NCI-H1092 (cell line): ENCODE data around the gene PHF14.

Experiments
- DNase-seq: peaks from one replicate; lab custom pipeline; 2025; lab: John Stamatoyannopoulos, UW

Gene PHF14

GRCh38 chr7:11104578-11104977 lies 130.9 kb downstream of the PHF14 start:
- DNase-seq = no peak

- DNase-seq = no peak
Measured at GRCh38 chr7:11109659-11110058, 136.0 kb downstream of the PHF14 start.

GRCh38 chr7:11120068-11120664 lies 146.5 kb downstream of the PHF14 start:
- DNase-seq = no peak

GRCh38 chr7:11120675-11121220 lies 147.1 kb downstream of the PHF14 start:
- DNase-seq = no peak

- DNase-seq = no peak
Measured at GRCh38 chr7:11124856-11125559, 151.3 kb downstream of the PHF14 start.

DNA sequence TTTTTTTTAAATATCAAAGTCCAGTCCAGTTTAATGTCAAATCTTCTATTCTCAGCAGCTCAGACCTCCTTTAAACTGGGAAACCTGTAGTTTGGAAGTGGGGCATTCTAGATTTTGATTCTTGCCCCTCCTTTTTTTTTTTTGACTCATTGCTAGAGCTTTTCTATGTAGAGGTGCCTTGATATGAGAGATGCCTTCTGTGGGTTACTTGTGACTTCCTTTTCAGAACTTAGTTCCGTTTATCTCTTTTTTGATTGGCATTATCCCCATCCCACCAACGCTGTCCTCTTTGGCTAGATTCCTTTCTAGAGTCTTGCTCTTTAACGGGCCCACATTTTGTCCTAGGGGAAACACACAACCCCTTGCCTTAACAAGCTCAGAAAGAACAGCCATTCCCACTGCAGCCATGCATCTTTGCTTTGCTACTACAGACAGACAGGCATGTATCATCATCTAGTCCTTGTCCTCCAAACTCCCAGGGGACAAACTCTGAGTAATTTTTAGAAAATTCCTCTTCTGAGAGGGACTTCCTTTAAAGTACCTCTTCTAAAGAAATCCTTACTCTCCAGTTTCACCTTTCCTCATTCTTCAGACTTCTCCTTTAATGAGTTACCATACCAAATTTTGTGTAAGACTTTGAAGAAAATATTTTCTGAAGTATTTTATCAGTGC lies 153.6 kb downstream of the PHF14 start:
- no peak for DNase-seq

DNA sequence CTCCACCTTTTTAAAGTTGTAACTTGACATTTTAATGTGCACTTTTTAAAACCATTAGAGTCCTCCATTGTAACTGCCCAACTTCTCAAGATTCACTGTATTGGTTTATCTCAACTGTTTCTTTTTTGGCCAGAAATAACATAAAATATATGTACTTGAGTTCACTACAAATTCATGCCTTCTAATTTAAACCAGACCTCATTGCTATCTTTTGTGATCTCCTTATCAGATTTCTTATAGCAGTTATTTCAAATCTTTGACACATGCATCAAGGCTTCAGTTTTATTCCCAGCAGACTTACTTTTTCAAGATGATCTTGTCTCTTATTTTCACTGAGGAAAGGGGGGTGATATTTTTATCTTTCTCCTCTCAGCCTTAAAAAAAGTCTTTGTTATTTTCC lies 154.3 kb downstream of the PHF14 start:
- DNase-seq = no peak

DNA sequence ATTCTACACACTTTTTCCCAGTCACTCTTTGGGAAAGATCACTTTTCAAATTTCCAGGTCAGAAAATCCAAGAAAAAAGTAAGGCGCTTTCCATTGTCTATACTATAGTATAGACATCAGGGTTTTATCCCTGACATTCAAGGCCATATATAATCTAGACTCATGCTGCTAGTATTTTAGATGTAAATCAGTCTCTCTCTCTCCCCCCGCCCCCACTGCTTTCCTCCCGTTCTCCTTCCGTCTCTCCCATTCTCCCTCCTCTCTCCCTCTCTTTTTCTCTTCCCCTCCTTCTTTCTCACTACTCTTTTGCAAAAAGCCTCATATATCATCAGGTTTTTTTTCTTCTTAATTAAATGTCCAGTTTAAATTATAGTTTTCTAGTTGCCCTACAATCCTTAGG lies 154.8 kb downstream of the PHF14 start:
- DNase-seq = no peak

DNA sequence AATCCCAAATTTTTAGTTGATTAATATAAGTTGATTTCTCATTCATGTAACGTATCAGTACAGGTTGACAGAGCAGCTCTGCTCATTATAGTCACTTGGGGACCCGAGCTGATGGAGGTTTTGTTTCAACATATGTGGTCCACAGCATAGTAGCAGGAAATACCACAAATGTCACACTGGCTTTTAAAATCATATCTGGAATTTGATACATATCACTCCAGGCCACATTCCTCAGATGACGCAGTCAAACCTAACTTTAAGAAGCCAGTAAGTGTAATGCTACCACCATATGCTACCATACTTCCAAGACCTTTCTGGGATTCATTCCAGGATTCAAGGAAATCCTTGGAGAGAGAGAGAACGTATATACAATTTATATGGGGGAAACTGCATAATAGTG lies 156.3 kb downstream of the PHF14 start:
- DNase-seq = no peak

DNA sequence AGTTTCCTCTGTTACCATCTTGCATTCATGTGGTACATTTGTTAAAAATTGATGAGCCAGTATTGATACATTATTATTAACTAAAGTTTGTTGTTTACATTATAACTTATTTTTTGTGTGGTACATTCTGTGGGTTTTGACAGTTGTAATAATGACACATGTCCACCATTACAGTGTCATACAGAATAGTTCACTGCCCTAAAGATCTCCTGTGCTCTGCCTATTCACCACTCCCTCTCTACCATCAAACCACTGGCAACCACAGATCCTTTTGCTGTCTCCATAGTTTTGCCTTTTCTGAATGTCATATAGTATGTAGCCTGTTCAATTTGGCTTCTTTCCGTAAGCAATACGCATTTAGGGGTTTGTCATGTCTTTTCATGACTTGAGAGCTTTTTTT lies 156.9 kb downstream of the PHF14 start:
- no peak for DNase-seq

DNA sequence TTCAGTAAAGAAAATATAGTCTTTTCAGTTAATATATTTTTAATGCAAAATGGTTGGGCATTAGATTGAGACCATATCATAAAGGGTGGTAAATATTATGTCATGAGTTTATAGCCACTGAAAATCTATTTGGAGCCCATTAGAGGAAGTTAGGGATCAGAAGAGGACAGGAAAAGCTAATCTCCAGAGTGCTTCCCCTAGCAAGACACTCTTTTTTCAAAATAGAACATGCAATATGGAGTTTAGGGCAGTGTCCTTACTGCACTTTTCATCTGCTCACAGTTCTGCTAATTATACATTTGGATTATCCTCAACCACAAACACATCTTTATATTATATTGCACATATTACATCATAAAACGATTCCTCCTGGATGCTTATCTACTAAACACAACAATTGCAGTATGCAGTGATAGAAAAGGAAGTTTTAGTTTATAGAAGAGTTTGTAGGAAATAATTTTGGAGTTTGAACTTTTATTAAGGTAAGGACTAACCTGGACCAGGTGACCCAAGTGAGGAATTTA lies 159.8 kb downstream of the PHF14 start:
- no peak for DNase-seq

GRCh38 chr7:11135573-11135972 lies 161.9 kb downstream of the PHF14 start:
- no peak for DNase-seq

DNA sequence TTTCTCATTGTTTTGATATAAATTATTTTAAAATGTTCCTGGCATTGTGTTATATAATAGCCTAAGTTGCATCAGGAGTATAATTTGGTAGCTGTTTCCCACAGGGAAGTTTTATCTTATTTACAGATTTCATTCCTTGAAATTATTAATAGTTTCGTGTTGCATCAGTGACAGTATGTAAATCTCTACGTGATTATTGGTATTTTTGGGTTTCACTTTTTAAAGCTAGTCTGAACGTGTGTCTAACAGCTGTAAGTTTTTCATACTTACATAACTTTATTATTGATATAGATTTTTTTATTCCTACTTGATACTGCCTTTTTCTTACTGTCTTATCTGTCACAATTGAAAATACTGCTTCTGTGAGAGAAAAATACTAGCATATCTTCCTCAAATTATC lies 167.9 kb downstream of the PHF14 start:
- no peak for DNase-seq

- DNase-seq = no peak
Measured at GRCh38 chr7:11153694-11154093, 180.0 kb downstream of the PHF14 start.

- DNase-seq = no peak
Measured at GRCh38 chr7:11155883-11156282, 182.2 kb downstream of the PHF14 start.

DNA sequence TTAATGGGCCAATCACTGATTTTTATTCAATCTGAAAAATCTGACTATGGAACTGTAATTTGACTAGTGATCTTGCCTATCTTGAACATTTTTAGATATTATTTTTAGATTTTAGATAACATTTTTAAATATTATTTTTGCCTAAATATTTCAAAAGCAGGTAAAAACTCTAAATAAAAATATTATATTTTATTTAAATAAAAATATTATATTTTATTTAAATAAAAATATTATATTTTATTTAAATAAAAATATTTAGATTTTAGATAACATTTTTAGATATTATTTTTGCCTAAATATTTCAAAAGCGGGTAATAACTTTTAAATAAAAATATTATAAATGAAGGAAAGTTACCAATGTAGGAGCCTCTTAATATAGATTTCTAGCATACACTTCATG lies 187.8 kb downstream of the PHF14 start:
- DNase-seq = no peak

DNA sequence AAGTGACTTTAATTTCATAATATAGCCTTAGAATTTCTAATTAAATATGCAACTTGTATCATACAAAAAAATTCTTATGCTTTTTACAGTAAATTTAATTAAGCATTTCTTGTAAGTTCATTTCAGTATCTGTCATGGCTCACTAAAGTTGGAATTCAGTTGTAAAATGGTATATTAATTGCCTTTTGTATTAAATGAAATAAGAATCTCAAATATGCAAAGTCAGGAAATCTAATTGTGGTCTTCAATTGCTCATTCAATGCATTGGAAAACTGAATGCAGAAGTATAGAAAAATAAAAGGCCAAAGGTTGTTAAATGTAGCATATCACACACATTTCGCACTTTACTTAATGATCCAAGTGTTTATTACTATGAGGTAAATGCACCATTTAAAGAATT lies 189.5 kb downstream of the PHF14 start:
- no peak for DNase-seq

- no peak for DNase-seq
Measured at GRCh38 chr7:11166051-11166450, 192.4 kb downstream of the PHF14 start.

GRCh38 chr7:11168650-11169170 lies 195.0 kb downstream of the PHF14 start:
- no peak for DNase-seq

DNA sequence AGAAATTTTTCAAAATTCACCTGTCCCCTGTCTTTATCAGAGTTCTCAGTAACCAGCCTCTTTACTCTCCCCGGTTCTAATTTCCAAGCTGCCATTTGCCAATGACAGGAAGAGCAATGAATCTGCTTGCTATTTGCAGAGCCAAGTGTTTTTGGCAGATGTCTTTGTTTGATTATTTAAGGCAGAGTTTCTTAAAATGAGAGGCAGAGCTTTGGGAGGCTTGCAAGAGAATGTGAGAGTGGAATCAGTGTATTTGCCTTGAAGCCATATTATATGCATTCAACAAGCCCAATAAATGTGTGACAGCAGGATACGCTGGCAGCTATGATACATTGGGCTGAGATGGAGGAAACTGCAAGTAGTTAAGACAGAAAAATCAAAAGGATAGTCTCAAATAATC lies 196.5 kb downstream of the PHF14 start:
- DNase-seq = peak; percentile 83

DNA sequence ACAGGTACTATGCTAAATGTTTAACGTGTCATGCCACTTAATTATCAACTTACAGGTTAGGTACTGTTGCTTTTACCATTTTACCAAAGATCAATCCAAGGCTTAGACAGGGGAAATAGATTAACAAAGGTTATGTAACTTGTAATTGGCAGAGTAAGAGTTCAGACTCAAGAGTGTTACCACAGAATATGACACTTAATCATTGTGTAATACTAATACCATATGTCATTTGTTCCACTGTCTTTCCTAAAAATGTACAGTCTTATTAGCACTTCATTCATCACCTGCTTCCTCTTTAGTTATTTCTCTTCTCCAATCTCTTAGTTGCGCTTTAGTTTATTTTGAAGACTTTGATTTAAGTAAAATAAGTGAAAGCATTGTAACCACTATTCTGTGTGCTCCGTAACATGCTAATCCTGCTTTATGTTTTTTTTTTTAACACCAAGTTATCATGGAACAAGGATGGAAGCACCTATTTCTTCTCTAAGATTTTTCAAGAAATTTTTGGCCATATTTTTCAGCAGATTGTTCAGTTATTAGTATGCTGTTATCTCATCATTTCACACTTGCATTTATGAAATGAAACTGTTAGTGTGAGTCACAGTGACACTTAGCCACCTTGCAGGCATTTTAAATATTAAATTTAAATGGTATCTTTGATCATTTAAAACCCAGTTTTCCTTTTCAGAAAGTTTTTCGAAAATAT lies 197.3 kb downstream of the PHF14 start:
- DNase-seq = no peak

DNA sequence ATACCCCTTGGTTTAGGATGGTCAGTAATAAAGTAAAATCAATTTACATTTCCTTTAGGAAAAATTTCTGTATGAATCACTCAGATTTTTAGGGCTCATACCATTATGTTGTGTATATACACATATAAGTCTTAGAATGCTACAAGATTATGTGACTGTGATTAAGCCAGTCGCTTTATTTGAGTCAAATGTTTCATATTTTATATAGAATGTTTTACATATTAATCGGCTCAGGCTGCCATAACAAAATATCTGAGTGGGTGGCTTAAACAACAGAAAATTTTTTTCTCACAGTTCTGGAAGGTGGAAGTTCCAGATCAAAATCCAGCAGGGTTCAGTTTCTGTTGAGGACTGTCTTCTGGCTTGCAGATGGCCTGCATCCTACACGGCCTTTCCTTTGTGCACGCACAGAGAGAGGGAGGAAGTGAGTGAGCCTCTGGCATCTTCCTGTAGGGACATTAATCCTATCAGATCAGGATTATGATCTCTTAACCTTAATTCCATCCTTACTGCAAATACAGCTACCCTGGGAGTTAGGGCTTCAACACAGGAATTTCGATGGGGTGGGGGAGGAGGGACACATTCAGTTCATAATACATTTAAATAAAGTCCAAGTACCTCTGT lies 198.0 kb downstream of the PHF14 start:
- no peak for DNase-seq
